PC-9 (cell line): ENCODE data around the gene KDM4C.
"Not testable (repeated sequence)": the region's sequence is repeated elsewhere in the genome, so short reads cannot be mapped to it uniquely, and the experiment has no call there.

Experiments used
- EZH2 ChIP-seq: fragments of 200-600 bp; sonication (generic); IDR thresholded peaks from 2 replicates; pipeline ENCODE4 v1.8.0; 2017; ENCODE audit warnings: antibody characterized with exemption, low read depth
- TF ChIP-seq, protein P1 (sequence below): fragments of 200-600 bp; sonication (generic); conservative IDR thresholded peaks from 2 replicates; pipeline ENCODE4 v1.6.1; 2017; ENCODE audit warnings: mixed run types, antibody characterized with exemption, mild to moderate bottlenecking, moderate library complexity

DNA sequence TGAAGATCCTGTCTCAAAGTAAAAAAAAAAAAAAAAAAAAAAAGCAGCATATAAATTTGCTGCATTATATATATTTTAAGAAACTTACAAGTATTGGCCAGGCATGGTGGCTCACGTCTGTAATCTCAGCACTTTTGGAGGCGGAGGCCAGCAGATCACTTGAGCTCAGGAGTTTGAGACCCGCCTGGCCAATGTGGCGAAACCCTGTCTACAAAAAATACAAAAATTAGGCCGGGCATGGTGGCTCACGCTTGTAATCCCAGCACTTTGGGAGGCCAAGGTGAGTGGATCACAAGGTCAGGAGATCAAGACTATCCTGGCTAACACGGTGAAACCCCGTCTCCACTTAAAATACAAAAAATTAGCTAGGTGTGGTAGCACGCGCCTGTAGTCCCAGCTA is 2.9 kb upstream of the KDM4C start:
- TF ChIP-seq, protein P1, sequence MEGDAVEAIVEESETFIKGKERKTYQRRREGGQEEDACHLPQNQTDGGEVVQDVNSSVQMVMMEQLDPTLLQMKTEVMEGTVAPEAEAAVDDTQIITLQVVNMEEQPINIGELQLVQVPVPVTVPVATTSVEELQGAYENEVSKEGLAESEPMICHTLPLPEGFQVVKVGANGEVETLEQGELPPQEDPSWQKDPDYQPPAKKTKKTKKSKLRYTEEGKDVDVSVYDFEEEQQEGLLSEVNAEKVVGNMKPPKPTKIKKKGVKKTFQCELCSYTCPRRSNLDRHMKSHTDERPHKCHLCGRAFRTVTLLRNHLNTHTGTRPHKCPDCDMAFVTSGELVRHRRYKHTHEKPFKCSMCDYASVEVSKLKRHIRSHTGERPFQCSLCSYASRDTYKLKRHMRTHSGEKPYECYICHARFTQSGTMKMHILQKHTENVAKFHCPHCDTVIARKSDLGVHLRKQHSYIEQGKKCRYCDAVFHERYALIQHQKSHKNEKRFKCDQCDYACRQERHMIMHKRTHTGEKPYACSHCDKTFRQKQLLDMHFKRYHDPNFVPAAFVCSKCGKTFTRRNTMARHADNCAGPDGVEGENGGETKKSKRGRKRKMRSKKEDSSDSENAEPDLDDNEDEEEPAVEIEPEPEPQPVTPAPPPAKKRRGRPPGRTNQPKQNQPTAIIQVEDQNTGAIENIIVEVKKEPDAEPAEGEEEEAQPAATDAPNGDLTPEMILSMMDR, result not testable (repeated sequence)
- TF ChIP-seq EZH2, result not testable (repeated sequence)
